ENCODE data around the gene UTP11. TPM values are rescaled to one million over a fixed set of nuclear protein-coding genes. Genes with fewer than 3 reads are reported as not detected.
"Not testable (repeated sequence)": the region's sequence is repeated elsewhere in the genome, so short reads cannot be mapped to it uniquely, and the experiment has no call there.

UTP11 gene, protein sequence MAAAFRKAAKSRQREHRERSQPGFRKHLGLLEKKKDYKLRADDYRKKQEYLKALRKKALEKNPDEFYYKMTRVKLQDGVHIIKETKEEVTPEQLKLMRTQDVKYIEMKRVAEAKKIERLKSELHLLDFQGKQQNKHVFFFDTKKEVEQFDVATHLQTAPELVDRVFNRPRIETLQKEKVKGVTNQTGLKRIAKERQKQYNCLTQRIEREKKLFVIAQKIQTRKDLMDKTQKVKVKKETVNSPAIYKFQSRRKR
- polyA plus RNA-seq, result 10 to 100 TPM; 17.0 to 31.7 (median 26.5) TPM
- long read RNA-seq, donor 1, result 0 reads
- long read RNA-seq, donor 2, transcript UTP11-201 (8 exons, 2,019 nt), result major isoform, 11 of 12 reads
- long read RNA-seq, donor 2, partial matches to known transcripts, result 0 of 12 reads
- long read RNA-seq, donor 2, other reads (novel, unspliced or antisense), result 0 of 12 reads
- long read RNA-seq, donor 3, partial matches to known transcripts, result 0 of 4 reads
- long read RNA-seq, donor 3, other reads (novel, unspliced or antisense), result 0 of 4 reads
- long read RNA-seq, donor 4, result 0 reads
- long read RNA-seq, donor 5, partial matches to known transcripts, result 0 of 4 reads
- long read RNA-seq, donor 5, other reads (novel, unspliced or antisense), result 0 of 4 reads
- long read RNA-seq, donor 6, transcript UTP11-201 (8 exons, 2,019 nt), result major isoform, 10 of 10 reads
- long read RNA-seq, donor 6, partial matches to known transcripts, result 0 of 10 reads
- long read RNA-seq, donor 6, other reads (novel, unspliced or antisense), result 0 of 10 reads
- long read RNA-seq, donor 7, result 0 reads
- long read RNA-seq, donor 8, transcript UTP11-201 (8 exons, 2,019 nt), result major isoform, 5 of 6 reads
- long read RNA-seq, donor 8, partial matches to known transcripts, result 0 of 6 reads
- long read RNA-seq, donor 8, other reads (novel, unspliced or antisense), result 0 of 6 reads
- long read RNA-seq, donor 9, transcript UTP11-201 (8 exons, 2,019 nt), result major isoform, 5 of 5 reads
- long read RNA-seq, donor 9, partial matches to known transcripts, result 0 of 5 reads
- long read RNA-seq, donor 9, other reads (novel, unspliced or antisense), result 0 of 5 reads
- long read RNA-seq, donor 10, transcript UTP11-201 (8 exons, 2,019 nt), result major isoform, 25 of 27 reads
- long read RNA-seq, donor 10, partial matches to known transcripts, result 0 of 27 reads
- long read RNA-seq, donor 10, other reads (novel, unspliced or antisense), result 0 of 27 reads

- WGBS, 3 donors, result 1% methylated on average over 49 of the region's 49 CpGs
- Histone ChIP-seq H3K4me1 (ENCODE audit: control insufficient read depth in 3 of 3, insufficient read depth in 2 of 3, low read depth in 1 of 3, low read length in 2 of 3) (peaks cover 3 to 6% (median 4%) of the 10 kb centered on the region in 3 donors), H3K27me3 (ENCODE audit: control insufficient read depth in 3 of 3, insufficient read depth in 3 of 3, low read length in 3 of 3) (no peaks in the 10 kb centered on the region), H3K36me3 (ENCODE audit: control insufficient read depth in 3 of 3, insufficient read depth in 2 of 3, low read depth in 1 of 3, low read length in 3 of 3) (peaks cover 3 to 8% (median 5%) of the 10 kb centered on the region in 3 donors), H3K27ac (ENCODE audit: low read depth in 1 of 3, low read length in 2 of 3) (peak within 1 kb of the TSS; percentile 74 to 96 (median 94)), H3K9me3 (ENCODE audit: control insufficient read depth in 2 of 2, insufficient read depth in 1 of 2, low read depth in 1 of 2, low read length in 1 of 2) (peaks cover 0 to 3% of the 10 kb centered on the region in 2 donors), H3K4me3 (ENCODE audit: low read depth in 1 of 3, low read length in 3 of 3) (peak within 1 kb of the TSS; percentile 64 to 73 (median 64))
- FAIRE-seq, result peak; percentile 5
- peak; percentile 98 to 99 for DNase-seq
Measured at GRCh38 chr1:38012363-38013226, at the start of gene UTP11. TSS of gene UTP11 (plus strand) at chr1:38012734. CDS start at chr1:38012803, 69 bp downstream.

GRCh38 chr1:37964106-37964505 lies 48.4 kb upstream of the UTP11 start:
- WGBS, 3 donors, result 88 to 94% (median 89%) methylated on average over 12 of the region's 12 CpGs
- not testable (repeated sequence) for H3K27me3 ChIP-seq (ENCODE audit: control insufficient read depth in 3 of 3, insufficient read depth in 3 of 3, low read length in 3 of 3); H3K4me3 ChIP-seq (ENCODE audit: low read depth in 1 of 3, low read length in 3 of 3); FAIRE-seq; DNase-seq; H3K27ac ChIP-seq (ENCODE audit: low read depth in 1 of 3, low read length in 2 of 3); H3K9me3 ChIP-seq (ENCODE audit: control insufficient read depth in 2 of 2, insufficient read depth in 1 of 2, low read depth in 1 of 2, low read length in 1 of 2); H3K4me1 ChIP-seq (ENCODE audit: control insufficient read depth in 3 of 3, insufficient read depth in 2 of 3, low read depth in 1 of 3, low read length in 2 of 3)
- H3K36me3 ChIP-seq (ENCODE audit: control insufficient read depth in 3 of 3, insufficient read depth in 2 of 3, low read depth in 1 of 3, low read length in 3 of 3), result peaks cover 10 to 48% (median 26%) of the 10 kb centered on the region in 3 donors

DNA sequence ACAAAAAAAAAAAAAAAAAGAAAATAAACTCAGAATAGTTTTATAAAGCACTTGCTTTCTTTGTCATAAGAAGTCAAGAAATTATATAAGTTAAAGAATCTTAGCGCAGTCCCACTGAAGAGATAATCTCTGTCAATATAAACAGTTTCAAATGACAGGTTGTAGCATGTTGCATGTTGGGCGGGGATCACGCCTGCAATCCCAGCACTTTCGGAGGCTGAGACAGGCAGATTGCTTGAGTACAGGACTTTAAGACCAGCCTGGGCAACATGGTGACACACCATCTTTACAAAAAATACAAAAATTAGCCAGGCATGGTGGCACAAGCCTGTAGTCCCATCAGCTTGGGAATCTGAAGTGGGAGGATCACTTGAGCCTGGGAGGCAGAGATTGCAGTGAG lies 47.2 kb upstream of the UTP11 start:
- no peaks in the 10 kb centered on the region for H3K27me3 ChIP-seq (ENCODE audit: control insufficient read depth in 3 of 3, insufficient read depth in 3 of 3, low read length in 3 of 3)
- H3K36me3 ChIP-seq (ENCODE audit: control insufficient read depth in 3 of 3, insufficient read depth in 2 of 3, low read depth in 1 of 3, low read length in 3 of 3), result peaks cover 7 to 46% (median 19%) of the 10 kb centered on the region in 3 donors
- H3K27ac ChIP-seq (ENCODE audit: low read depth in 1 of 3, low read length in 2 of 3), result no peak overlapping the region

GRCh38 chr1:37973684-37974083 lies 38.9 kb upstream of the UTP11 start:
- FAIRE-seq, result not testable (repeated sequence)
- peak in 1 of 2 donors; percentile 14 for DNase-seq
- H3K36me3 ChIP-seq (ENCODE audit: control insufficient read depth in 3 of 3, insufficient read depth in 2 of 3, low read depth in 1 of 3, low read length in 3 of 3), result peaks cover 0 to 34% (median 16%) of the 10 kb centered on the region in 3 donors

More for the DNA sequence above, 47.2 kb upstream of the UTP11 start:
- 94 to 96% (median 95%) methylated on average over 4 of the region's 4 CpGs for WGBS, 3 donors
- no peak for DNase-seq
- Histone ChIP-seq H3K4me1 (ENCODE audit: control insufficient read depth in 3 of 3, insufficient read depth in 2 of 3, low read depth in 1 of 3, low read length in 2 of 3) (no peaks in the 10 kb centered on the region), H3K4me3 (ENCODE audit: low read depth in 1 of 3, low read length in 3 of 3) (no peak overlapping the region), H3K9me3 (ENCODE audit: control insufficient read depth in 2 of 2, insufficient read depth in 1 of 2, low read depth in 1 of 2, low read length in 1 of 2) (no peaks in the 10 kb centered on the region)
- no peak for FAIRE-seq

DNA sequence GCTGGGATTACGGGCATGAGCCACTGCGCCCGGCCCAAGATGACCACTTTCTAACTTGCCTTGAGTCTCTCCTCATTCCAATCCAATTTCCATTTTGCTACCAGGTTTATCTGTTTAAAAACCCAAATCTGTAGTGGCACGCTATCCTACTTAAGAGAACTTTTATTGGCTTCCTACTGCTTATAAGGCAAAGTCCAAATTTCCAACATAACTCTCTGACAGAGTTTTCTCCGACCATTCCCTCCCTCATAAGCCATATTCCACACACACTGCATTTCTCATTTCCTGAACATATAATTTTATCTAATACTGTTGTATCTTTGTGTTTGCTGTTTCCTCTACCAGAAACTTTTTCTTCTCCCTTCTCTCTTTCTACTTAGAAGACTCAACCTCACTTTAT lies 38.0 kb upstream of the UTP11 start:
- H3K9me3 ChIP-seq (ENCODE audit: control insufficient read depth in 2 of 2, insufficient read depth in 1 of 2, low read depth in 1 of 2, low read length in 1 of 2), result no peaks in the 10 kb centered on the region
- FAIRE-seq, result no peak
- peak in 1 of 2 donors; percentile 54 for DNase-seq
- H3K27ac ChIP-seq (ENCODE audit: low read depth in 1 of 3, low read length in 2 of 3), result no peak overlapping the region
- H3K36me3 ChIP-seq (ENCODE audit: control insufficient read depth in 3 of 3, insufficient read depth in 2 of 3, low read depth in 1 of 3, low read length in 3 of 3), result peaks cover 0 to 34% (median 17%) of the 10 kb centered on the region in 3 donors
- H3K27me3 ChIP-seq (ENCODE audit: control insufficient read depth in 3 of 3, insufficient read depth in 3 of 3, low read length in 3 of 3), result no peaks in the 10 kb centered on the region
- H3K4me1 ChIP-seq (ENCODE audit: control insufficient read depth in 3 of 3, insufficient read depth in 2 of 3, low read depth in 1 of 3, low read length in 2 of 3), result no peaks in the 10 kb centered on the region
- 81 to 93% (median 84%) methylated on average over 5 of the region's 5 CpGs for WGBS, 3 donors
- H3K4me3 ChIP-seq (ENCODE audit: low read depth in 1 of 3, low read length in 3 of 3), result no peak overlapping the region

More at GRCh38 chr1:37973684-37974083, 38.9 kb upstream of the UTP11 start:
- not testable (repeated sequence) for H3K27ac ChIP-seq (ENCODE audit: low read depth in 1 of 3, low read length in 2 of 3); H3K27me3 ChIP-seq (ENCODE audit: control insufficient read depth in 3 of 3, insufficient read depth in 3 of 3, low read length in 3 of 3); H3K9me3 ChIP-seq (ENCODE audit: control insufficient read depth in 2 of 2, insufficient read depth in 1 of 2, low read depth in 1 of 2, low read length in 1 of 2); H3K4me3 ChIP-seq (ENCODE audit: low read depth in 1 of 3, low read length in 3 of 3); H3K4me1 ChIP-seq (ENCODE audit: control insufficient read depth in 3 of 3, insufficient read depth in 2 of 3, low read depth in 1 of 3, low read length in 2 of 3)
- 82 to 90% (median 89%) methylated on average over 5 of the region's 5 CpGs for WGBS, 3 donors

- not testable (repeated sequence) for FAIRE-seq; H3K4me1 ChIP-seq (ENCODE audit: control insufficient read depth in 3 of 3, insufficient read depth in 2 of 3, low read depth in 1 of 3, low read length in 2 of 3); H3K27ac ChIP-seq (ENCODE audit: low read depth in 1 of 3, low read length in 2 of 3); H3K27me3 ChIP-seq (ENCODE audit: control insufficient read depth in 3 of 3, insufficient read depth in 3 of 3, low read length in 3 of 3); H3K4me3 ChIP-seq (ENCODE audit: low read depth in 1 of 3, low read length in 3 of 3); H3K9me3 ChIP-seq (ENCODE audit: control insufficient read depth in 2 of 2, insufficient read depth in 1 of 2, low read depth in 1 of 2, low read length in 1 of 2)
- DNase-seq, result peak; percentile 46 to 60
- H3K36me3 ChIP-seq (ENCODE audit: control insufficient read depth in 3 of 3, insufficient read depth in 2 of 3, low read depth in 1 of 3, low read length in 3 of 3), result peaks cover 0 to 34% (median 22%) of the 10 kb centered on the region in 3 donors
- 56 to 66% (median 63%) methylated on average over 6 of the region's 6 CpGs for WGBS, 3 donors
Measured at GRCh38 chr1:37975083-37975482, 37.5 kb upstream of the UTP11 start.

DNA sequence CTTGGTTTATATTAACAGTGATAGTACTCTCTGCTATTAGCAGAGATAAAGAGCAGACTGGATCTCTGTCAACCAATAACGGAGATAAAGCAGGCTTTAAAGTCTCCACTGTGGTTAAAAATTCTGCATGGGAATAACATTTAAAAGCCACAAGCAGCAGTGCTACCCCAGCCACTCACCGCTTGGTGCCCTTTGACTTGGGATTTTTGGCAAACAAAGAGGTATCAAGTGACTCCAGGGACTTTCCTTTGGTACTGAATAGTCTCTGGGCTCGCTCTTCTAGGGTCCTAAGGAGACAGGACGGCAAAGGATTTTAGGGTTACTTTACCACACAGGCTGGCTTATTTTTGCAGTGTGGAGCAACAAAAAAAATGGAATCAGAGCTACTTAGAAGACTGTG lies 34.0 kb upstream of the UTP11 start:
- Histone ChIP-seq H3K36me3 (ENCODE audit: control insufficient read depth in 3 of 3, insufficient read depth in 2 of 3, low read depth in 1 of 3, low read length in 3 of 3) (peaks cover 9 to 49% (median 24%) of the 10 kb centered on the region in 3 donors), H3K4me1 (ENCODE audit: control insufficient read depth in 3 of 3, insufficient read depth in 2 of 3, low read depth in 1 of 3, low read length in 2 of 3) (no peaks in the 10 kb centered on the region), H3K9me3 (ENCODE audit: control insufficient read depth in 2 of 2, insufficient read depth in 1 of 2, low read depth in 1 of 2, low read length in 1 of 2) (no peaks in the 10 kb centered on the region), H3K4me3 (ENCODE audit: low read depth in 1 of 3, low read length in 3 of 3) (no peak overlapping the region), H3K27me3 (ENCODE audit: control insufficient read depth in 3 of 3, insufficient read depth in 3 of 3, low read length in 3 of 3) (no peaks in the 10 kb centered on the region), H3K27ac (ENCODE audit: low read depth in 1 of 3, low read length in 2 of 3) (no peak overlapping the region)
- DNase-seq (no peak), FAIRE-seq (no peak)
- WGBS, 3 donors, result 89 to 96% (median 92%) methylated on average over 4 of the region's 4 CpGs
